ENCODE results near the gene SLC4A4.

SLC4A4 gene

GRCh38 chr4:71338846-71339593 is at the start of gene SLC4A4:
TSS of gene SLC4A4 (plus strand) at chr4:71339020.
- no peak for DNase-seq (ENCODE audit: low read depth)

DNA sequence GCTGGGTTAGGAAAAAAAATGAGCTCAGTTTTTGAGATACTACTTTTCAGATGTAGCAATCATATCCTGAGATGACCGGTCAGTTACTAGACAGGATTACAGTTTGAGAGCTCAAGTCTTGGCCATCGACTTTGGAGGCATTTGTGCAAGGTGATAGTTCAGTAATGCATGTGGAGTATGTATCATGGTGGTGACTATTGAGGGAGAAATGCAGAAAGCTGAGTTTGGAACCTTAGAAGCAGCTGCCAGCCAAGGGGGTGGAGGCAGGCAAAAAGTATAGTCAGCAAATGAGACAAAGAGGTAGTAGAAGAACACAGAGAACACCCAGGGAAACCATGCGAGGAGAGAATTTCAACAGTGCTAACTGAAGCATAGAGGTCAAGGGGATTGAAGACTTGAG is 48.7 kb upstream of the SLC4A4 start:
- no peak for DNase-seq (ENCODE audit: low read depth)

GRCh38 chr4:71290476-71290875 is 48.3 kb upstream of the SLC4A4 start:
- no peak for DNase-seq (ENCODE audit: low read depth)

DNA sequence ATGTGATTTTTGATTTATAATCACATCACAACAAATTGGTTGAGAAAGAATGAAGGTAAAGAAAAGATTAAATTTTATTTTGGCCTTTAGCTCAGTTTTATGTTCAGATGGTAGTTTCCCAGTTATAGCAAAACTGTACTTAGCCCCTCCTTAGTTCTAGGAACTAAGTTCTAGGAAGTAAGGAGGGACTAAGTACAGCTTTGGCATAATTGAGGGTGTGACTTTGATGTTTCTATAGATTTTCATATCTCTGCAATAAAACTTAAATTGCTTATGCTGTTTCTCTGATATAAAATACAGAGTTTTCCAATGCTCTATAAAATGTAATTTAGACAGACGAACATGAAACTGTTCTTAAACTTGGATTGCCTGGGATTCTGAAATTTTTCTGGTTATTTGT is 46.6 kb upstream of the SLC4A4 start:
- no peak for DNase-seq (ENCODE audit: low read depth)

GRCh38 chr4:71293705-71294104 is 45.1 kb upstream of the SLC4A4 start:
- DNase-seq (ENCODE audit: low read depth): no peak

DNA sequence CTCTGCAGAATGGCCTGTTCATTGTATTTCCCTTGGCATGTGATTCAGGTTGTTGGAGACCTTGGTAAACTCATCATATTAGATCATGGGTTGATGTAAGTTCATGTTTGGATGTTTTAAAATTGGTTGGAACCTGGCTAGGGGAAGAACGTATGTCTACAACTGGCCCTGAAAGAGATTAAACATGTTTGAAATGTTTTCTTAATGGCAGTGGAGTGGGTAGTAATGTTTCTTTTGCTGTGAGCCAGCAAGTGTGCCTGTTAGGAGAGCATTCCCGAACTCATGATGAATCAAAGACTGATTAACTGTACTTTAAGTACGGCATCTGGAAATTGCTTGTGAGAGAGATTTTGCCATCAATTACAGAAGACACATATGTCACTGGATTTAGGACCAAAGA is 44.5 kb upstream of the SLC4A4 start:
- DNase-seq (ENCODE audit: low read depth): no peak

DNA sequence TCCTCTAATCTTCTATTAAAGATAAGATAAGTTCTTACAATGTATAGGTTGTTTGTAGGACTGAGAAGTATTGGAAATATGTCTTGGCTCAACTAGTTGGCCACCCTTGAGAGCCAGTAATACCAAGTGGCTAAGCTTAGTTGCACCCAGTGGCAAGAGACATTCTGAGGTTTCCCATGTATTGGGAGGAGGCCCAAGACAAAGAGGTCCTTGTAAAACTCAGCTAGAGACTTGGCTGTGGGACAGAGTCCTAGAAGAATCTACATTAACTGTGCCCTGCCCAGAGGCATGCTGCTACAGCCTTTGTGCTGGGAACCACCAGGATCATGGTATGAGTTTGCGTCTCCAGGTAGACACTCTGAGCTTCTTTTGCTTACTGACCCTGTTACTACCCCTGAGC is 41.9 kb upstream of the SLC4A4 start:
- no peak for DNase-seq (ENCODE audit: low read depth)

DNA sequence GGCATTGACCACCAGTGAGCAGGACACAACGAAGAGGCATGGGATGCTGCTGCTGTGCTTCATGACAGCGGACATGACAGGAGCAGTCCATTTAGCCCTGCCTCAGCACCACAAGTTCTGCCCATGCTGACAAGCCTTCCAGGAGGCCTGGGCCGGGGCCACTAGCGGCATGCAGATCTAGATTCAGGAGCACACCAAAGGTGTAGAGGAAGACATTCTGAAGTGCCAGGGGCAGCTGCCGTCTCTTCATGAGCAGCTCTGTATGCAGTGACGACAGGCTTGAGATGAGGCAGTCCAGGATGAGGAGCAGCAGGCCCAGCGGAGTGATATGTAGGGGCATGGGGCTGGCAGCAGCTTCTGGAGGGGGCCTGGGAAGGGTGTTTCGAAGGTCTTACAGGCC is 38.5 kb upstream of the SLC4A4 start:
- DNase-seq (ENCODE audit: low read depth): no peak

- no peak for DNase-seq (ENCODE audit: low read depth)
These were observed 37.9 kb upstream of the SLC4A4 start for GRCh38 chr4:71300964-71301363.

DNA sequence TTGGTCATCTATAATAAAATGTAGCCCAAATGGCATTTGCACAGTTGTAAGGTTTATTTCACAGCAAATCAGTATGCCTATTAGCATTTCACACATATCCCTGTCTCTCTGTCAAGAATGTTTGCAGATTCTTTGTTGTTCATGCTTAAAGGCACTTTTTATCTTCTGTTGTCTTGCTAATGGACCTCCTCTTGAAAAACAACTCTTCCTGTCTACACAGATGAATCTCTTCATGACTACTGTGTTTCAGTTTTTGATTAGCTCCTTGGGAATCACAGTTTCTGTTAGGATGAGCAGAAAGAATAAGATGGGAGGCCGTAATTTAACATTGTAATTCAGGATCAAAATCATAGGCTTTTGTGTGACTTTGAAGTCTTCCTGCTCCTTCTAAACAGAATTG is 35.5 kb upstream of the SLC4A4 start:
- DNase-seq (ENCODE audit: low read depth): no peak

- no peak for DNase-seq (ENCODE audit: low read depth)
These were observed 35.0 kb upstream of the SLC4A4 start for GRCh38 chr4:71303850-71304249.

DNA sequence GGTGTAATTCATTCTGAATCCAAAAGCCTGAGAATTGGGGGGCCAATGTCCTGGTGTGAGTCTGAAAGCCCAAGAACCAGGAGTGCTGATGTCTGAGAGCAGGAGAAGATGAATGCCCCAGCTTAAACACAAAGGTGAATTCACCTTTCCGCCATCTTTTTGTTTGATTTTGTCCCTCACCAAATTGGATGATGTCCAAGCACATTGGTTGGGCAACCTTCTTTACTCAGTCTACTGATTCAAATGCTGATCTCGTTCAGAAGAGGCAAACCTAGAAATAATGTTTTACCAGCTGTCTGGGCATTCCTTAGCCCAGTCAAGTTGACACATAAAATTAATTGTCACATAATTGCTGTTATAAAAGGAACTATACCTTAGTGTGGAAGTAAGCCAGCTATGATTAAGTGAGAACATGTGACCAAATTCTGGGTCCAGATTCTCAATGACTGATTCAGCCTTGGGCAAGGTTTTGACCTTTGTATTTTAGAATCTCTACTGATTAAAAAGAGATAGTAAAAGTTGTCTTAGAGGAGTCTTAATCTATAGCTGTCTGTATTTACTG is 34.5 kb upstream of the SLC4A4 start:
- no peak for DNase-seq (ENCODE audit: low read depth)

DNA sequence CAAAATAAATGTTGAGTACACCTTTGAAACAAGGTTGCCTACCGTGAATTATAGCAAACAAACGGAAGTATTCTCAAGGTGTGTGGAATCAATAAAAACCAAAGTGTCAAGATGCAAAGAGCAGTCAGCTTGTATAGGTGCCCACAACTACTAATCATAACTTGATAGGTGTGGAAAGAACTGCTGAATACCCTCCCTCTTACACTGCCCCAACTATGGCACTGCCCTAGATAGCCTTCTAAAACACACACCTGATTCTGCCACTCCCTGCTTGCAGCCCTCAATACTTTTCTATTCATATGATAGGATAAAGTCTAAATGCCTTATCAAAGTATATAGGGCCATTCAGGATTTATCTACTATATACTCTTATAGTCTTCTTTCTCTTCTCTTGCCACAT is 31.1 kb upstream of the SLC4A4 start:
- no peak for DNase-seq (ENCODE audit: low read depth)

- no peak for DNase-seq (ENCODE audit: low read depth)
These were observed 16.4 kb upstream of the SLC4A4 start for GRCh38 chr4:71322425-71322824.

- no peak for DNase-seq (ENCODE audit: low read depth)
These were observed 5.5 kb upstream of the SLC4A4 start for GRCh38 chr4:71333368-71333767.

GRCh38 chr4:71333960-71334359 is 4.9 kb upstream of the SLC4A4 start:
- no peak for DNase-seq (ENCODE audit: low read depth)

GRCh38 chr4:71334465-71334882 is 4.3 kb upstream of the SLC4A4 start:
- no peak for DNase-seq (ENCODE audit: low read depth)

GRCh38 chr4:71343670-71344466 is 5.0 kb downstream of the SLC4A4 start:
- DNase-seq (ENCODE audit: low read depth): no peak

- no peak for DNase-seq (ENCODE audit: low read depth)
These were observed 7.9 kb downstream of the SLC4A4 start for GRCh38 chr4:71346710-71347109.

DNA sequence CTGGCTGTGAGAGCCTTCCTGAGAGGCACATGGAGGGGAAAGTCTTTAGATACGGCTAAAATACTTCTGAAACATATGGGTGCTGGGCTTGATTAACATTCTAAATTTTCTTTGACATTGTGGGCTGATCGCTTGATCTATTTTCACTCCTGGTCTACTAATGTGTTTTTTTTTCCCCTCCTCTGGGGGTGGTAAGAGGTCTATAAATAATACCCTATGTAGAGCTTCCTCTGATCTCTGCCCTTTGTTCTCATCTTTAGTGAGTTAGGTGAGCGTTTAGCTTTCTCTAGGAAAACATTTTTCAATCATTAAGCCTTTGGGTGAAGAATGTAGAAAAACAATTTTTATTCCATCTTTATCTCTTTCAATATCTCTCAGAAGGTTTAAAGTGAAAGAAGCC is 9.8 kb downstream of the SLC4A4 start:
- no peak for DNase-seq (ENCODE audit: low read depth)

DNA sequence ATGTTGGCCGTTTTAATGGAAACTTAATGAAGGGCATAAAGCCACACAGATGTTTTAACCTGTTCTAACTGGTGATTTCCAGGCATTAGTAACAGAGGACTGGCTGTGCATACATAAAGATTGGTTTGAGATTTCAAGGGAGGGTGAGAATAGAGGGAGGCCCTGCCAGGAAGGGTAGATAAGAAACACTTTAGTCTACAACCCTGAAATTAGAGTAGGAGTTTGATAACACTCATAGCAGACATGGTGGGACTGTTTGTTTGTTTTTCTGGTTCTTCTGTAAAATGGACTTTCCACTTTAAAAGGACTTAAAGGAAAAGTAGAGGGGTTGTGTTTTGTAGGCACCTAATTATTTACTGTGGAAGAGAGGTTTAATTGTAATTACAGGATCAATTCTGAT is 16.2 kb downstream of the SLC4A4 start:
- no peak for DNase-seq (ENCODE audit: low read depth)

- DNase-seq (ENCODE audit: low read depth): no peak
These were observed 17.2 kb downstream of the SLC4A4 start for GRCh38 chr4:71355971-71356370.

GRCh38 chr4:71356924-71357663 is 18.3 kb downstream of the SLC4A4 start:
- no peak for DNase-seq (ENCODE audit: low read depth)

Data from T-helper 22 cell (primary cell).